ENCODE measurements around the gene CKB.

DNA sequence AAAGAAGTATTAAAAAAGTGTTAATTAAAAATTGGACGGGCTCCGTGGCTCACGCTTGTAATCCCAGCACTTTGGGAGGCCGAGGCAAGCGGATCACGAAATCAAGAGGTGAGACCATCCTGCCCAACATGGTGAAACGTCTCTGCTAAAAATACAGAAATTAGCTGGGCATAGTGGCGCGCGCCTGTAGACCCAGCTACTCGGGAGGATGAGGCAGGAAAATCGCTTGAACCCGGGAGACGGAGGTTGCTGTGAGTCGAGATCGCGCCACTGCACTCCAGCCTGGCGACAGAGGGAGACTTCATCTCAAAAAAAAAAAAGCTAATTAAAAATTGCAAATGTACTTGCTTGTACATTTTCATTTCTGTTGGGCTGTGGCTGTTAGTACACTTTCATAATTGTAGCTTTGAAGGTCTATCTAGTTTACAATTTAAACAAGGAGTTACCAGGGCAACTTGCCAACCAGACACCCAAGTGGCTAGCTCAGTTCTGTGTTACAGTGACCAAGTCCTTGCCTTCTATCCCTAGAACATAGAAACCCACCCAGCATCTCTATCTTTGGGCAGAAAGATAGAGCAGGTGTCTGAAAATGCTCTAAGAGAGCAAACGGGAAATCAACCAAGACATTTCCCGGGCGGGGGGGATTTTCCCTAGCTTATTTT, 41.3 kb upstream of the CKB start:
- no peak for TF ChIP-seq EZH2 (IDR thresholded peaks at IDR 0.05; ENCODE audit: low read length, missing control alignments)
- TF ChIP-seq, protein P1, sequence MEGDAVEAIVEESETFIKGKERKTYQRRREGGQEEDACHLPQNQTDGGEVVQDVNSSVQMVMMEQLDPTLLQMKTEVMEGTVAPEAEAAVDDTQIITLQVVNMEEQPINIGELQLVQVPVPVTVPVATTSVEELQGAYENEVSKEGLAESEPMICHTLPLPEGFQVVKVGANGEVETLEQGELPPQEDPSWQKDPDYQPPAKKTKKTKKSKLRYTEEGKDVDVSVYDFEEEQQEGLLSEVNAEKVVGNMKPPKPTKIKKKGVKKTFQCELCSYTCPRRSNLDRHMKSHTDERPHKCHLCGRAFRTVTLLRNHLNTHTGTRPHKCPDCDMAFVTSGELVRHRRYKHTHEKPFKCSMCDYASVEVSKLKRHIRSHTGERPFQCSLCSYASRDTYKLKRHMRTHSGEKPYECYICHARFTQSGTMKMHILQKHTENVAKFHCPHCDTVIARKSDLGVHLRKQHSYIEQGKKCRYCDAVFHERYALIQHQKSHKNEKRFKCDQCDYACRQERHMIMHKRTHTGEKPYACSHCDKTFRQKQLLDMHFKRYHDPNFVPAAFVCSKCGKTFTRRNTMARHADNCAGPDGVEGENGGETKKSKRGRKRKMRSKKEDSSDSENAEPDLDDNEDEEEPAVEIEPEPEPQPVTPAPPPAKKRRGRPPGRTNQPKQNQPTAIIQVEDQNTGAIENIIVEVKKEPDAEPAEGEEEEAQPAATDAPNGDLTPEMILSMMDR (conservative IDR thresholded peaks at IDR 0.05 in 1 of 2, IDR thresholded peaks at IDR 0.05 in 1 of 2; ENCODE audit: low read depth in 1 of 2, low read length in 2 of 2): no peak

Data from fibroblast of lung (primary cell).